K562 (cell line): ENCODE measurements around the gene NNAT. TPM values are rescaled to one million over a fixed set of nuclear protein-coding genes. Genes with fewer than 3 reads are reported as not detected.

ENCODE experiments used
- ELF2 ChIP-seq: fragments of 250-450 bp; sonication (Bioruptor Pico); IDR thresholded peaks from 2 replicates; pipeline ENCODE4 v1.5.0; 2021; ENCODE audit warnings: mild to moderate bottlenecking
- FOXM1 ChIP-seq, 2 experiments: fragments of 450-650 bp in 1 of 2; sonication (generic) in 1 of 2; formaldehyde crosslinking in 1 of 2; IDR thresholded peaks; 2 replicates each; pipeline versions ENCODE4 v1.6.1 to v1.9.0; 2017 to 2022; ENCODE audit warnings: low read depth in 2 of 2, mild to moderate bottlenecking in 2 of 2, missing genetic modification reagents in 1 of 2, moderate library complexity in 1 of 2
- HDAC1 ChIP-seq, 2 experiments: fragments of 450-650 bp; IDR thresholded peaks; 2 replicates each; pipeline ENCODE4 v1.6.1; 2016 to 2017; ENCODE audit warnings: inconsistent platforms in 1 of 2, mild to moderate bottlenecking in 1 of 2, moderate library complexity in 1 of 2
- KLF6 ChIP-seq: fragments of 250-450 bp; sonication (Bioruptor Pico); IDR thresholded peaks from 2 replicates; pipeline ENCODE4 v1.4.0; 2020; ENCODE audit warnings: mild to moderate bottlenecking, moderate library complexity, borderline replicate concordance
- TEAD1 ChIP-seq, 2 experiments: fragments of 450-650 bp in 1 of 2; sonication (generic) in 1 of 2; formaldehyde crosslinking; IDR thresholded peaks; 2 replicates each; pipeline versions ENCODE4 v1.4.0 to v1.8.0; 2020 to 2022; ENCODE audit warnings: mild to moderate bottlenecking in 2 of 2, missing genetic modification reagents in 1 of 2
- ZBTB40 ChIP-seq, 2 experiments: fragments of 450-650 bp in 1 of 2; sonication (generic) in 1 of 2; formaldehyde crosslinking in 1 of 2; IDR thresholded peaks; 2 replicates each; pipeline versions ENCODE4 v1.7.1 to v1.9.0; 2016 to 2022; ENCODE audit warnings: inconsistent platforms in 1 of 2, mild to moderate bottlenecking in 1 of 2, missing genetic modification reagents in 1 of 2
- ZNF398 ChIP-seq: fragments of 250-450 bp; sonication (Bioruptor Pico); IDR thresholded peaks from 2 replicates; pipeline ENCODE4 v1.8.0; 2021; ENCODE audit warnings: moderate library complexity, mild to moderate bottlenecking, inconsistent platforms
- ZNF586 ChIP-seq: fragments of 450-650 bp; formaldehyde crosslinking; conservative IDR thresholded peaks from 2 replicates; pipeline ENCODE4 v1.4.0; 2020; ENCODE audit warnings: mild to moderate bottlenecking, moderate library complexity
- ZNF740 ChIP-seq, 3 experiments: fragments of 200-800 bp in 1 of 3; sonication (Bioruptor generic) in 1 of 3; sonication (generic) in 1 of 3; formaldehyde crosslinking in 1 of 3; IDR thresholded peaks; 2 replicates each; pipeline versions ENCODE4 v1.6.1 to v1.8.0; 2016 to 2022; ENCODE audit warnings: mild to moderate bottlenecking in 2 of 3, missing compliant biosample characterization in 2 of 3, missing genetic modification characterization in 2 of 3, missing genetic modification reagents in 1 of 3
- ZNF76 ChIP-seq: fragments of 250-450 bp; sonication (Bioruptor Pico); IDR thresholded peaks from 2 replicates; pipeline ENCODE4 v1.4.0; 2020; ENCODE audit warnings: mild to moderate bottlenecking, moderate library complexity, borderline replicate concordance
- polyA plus RNA-seq, 8 experiments: library from polyadenylated mRNA; depleted of rRNA in 4 of 8; stranded (reverse) in 5 of 8; unstranded in 3 of 8; fragments of >200 nt; fragmentation: Nextera tagmentation in 2 of 8; fragmentation: Illumina TruSeq in 1 of 8; extraction: Ambion mirVana in 2 of 8; extraction: Trizol in 1 of 8; gene quantifications; 2 replicates each; pipeline versions ENCODE4 v1.2.1 to v1.2.3, GENCODE V29; 2011 to 2014; ENCODE audit warnings: inconsistent platforms in 1 of 8, missing spikeins in 1 of 8
- total RNA-seq, 7 experiments: library from RNA; depleted of rRNA in 6 of 7; stranded (reverse); fragments of >200 nt in 6 of 7; fragmentation: Illumina TruSeq in 2 of 7; extraction: Trizol in 2 of 7; gene quantifications; 2 replicates each; pipeline versions ENCODE4 v1.2.1 to v1.2.3, GENCODE V29; 2011 to 2021; ENCODE audit warnings: low replicate concordance in 1 of 7

NNAT gene
- total and polyA plus RNA-seq, 9 of the 15 experiments (the other 6 are each of a cell fraction or from before 2014, with no cell fraction given) = 0.13 TPM; not detected in 8

- TF ChIP-seq ELF2 (CRISPR knock-in tag) (0 out of 2 replicates have a peak, but pooled peaks have one; percentile 55), ZNF76 (CRISPR knock-in tag) (no peak), ZNF398 (no peak), ZBTB40 (IDR thresholded peaks at IDR 0.05) (0 out of 2 replicates have a peak, but pooled peaks have one; percentile 29), ZBTB40 (CRISPR knock-in tag; IDR thresholded peaks at IDR 0.05) (no peak), KLF6 (CRISPR knock-in tag) (0 out of 2 replicates have a peak, but pooled peaks have one; percentile 13), FOXM1 (IDR thresholded peaks at IDR 0.05; ENCODE audit: low read depth) (peak; percentile 58; the same call in 1 of the 2 replicates), FOXM1 (CRISPR knock-in tag; IDR thresholded peaks at IDR 0.05; ENCODE audit: low read depth) (no peak), TEAD1 (CRISPR knock-in tag; IDR thresholded peaks at IDR 0.05) (peak; percentile 10 to 50; a peak in 1 of 4 replicates), ZNF740 (CRISPR knock-in tag; IDR thresholded peaks at IDR 0.05) (peak; percentile 82; the same call in 1 of the 2 replicates), ZNF740 (tag; IDR thresholded peaks at IDR 0.05) (no peak), ZNF586 (CRISPR knock-in tag) (no peak), HDAC1 (IDR thresholded peaks at IDR 0.05) (peak in 1 of 2 experiments; percentile 88; a peak in 2 of 4 replicates)
Measured at GRCh38 chr20:37527638-37528445, 6.8 kb downstream of the NNAT start, which contains the start of gene BLCAP (continued).
